Neuronal stem cell (in vitro differentiated cells): ENCODE data around the gene VTA1.

Experiments
- DNase-seq: peaks from one replicate; pipeline ENCODE4 v3.0.0-alpha.2; 2013; ENCODE audit warnings: low spot score
- H2AFZ ChIP-seq: one replicate; pipeline ENCODE4 v1.6.1; 2013; ENCODE audit warnings: mild to moderate bottlenecking, low read length, inconsistent platforms
- H2AK5ac ChIP-seq: 2 replicates; pipeline ENCODE4 v1.6.1; 2013; ENCODE audit warnings: low read depth, mild to moderate bottlenecking, inconsistent platforms, low read length, moderate library complexity, mixed read lengths
- H2BK120ac ChIP-seq: 2 replicates; pipeline ENCODE4 v1.6.1; 2013; ENCODE audit warnings: low read depth, mild to moderate bottlenecking, inconsistent platforms, low read length, moderate library complexity, mixed read lengths
- H2BK12ac ChIP-seq: one replicate; pipeline ENCODE4 v1.6.1; 2013; ENCODE audit warnings: low read length, inconsistent platforms
- H2BK15ac ChIP-seq: 2 replicates; pipeline ENCODE4 v1.6.1; 2013; ENCODE audit warnings: mild to moderate bottlenecking, low read length, inconsistent platforms, mixed read lengths
- H2BK5ac ChIP-seq: one replicate; pipeline ENCODE4 v1.6.1; 2013; ENCODE audit warnings: inconsistent platforms, mild to moderate bottlenecking, low read length, moderate library complexity
- H3K14ac ChIP-seq: one replicate; pipeline ENCODE4 v1.6.1; 2013; ENCODE audit warnings: low read length, inconsistent platforms
- H3K18ac ChIP-seq: 2 replicates; pipeline ENCODE4 v1.6.1; 2013; ENCODE audit warnings: low read length, inconsistent platforms
- H3K23ac ChIP-seq: 2 replicates; pipeline ENCODE4 v1.6.1; 2013; ENCODE audit warnings: low read depth, mild to moderate bottlenecking, mixed read lengths, low read length, inconsistent platforms; ENCODE audit not compliant: poor library complexity
- H3K27ac ChIP-seq: replicated peaks from 3 replicates; pipeline ENCODE4 v1.5.1; 2013; ENCODE audit warnings: low read length, inconsistent platforms
- H3K27me3 ChIP-seq, 3 experiments: 2 replicates each; pipeline ENCODE4 v1.6.1; 2013; ENCODE audit warnings: low read length in 3 of 3, mild to moderate bottlenecking in 2 of 3, inconsistent platforms in 1 of 3, low read depth in 1 of 3, mixed read lengths in 1 of 3, moderate library complexity in 1 of 3; ENCODE audit not compliant: control insufficient read depth in 3 of 3, insufficient read depth in 3 of 3
- H3K36me3 ChIP-seq, 2 donors: replicated peaks in 1 of 2; 2 replicates each; pipeline ENCODE4 v1.6.1; 2013; ENCODE audit warnings: low read length in 2 of 2; ENCODE audit not compliant: control insufficient read depth in 2 of 2, insufficient read depth in 2 of 2
- H3K4ac ChIP-seq: 2 replicates; pipeline ENCODE4 v1.6.1; 2013; ENCODE audit warnings: inconsistent platforms, mild to moderate bottlenecking, low read length, moderate library complexity
- H3K4me1 ChIP-seq, 2 donors: 1 replicate in 1 of 2; 2 replicates in 1 of 2; pipeline ENCODE4 v1.6.1; 2013; ENCODE audit warnings: low read length in 2 of 2, low read depth in 1 of 2; ENCODE audit not compliant: control insufficient read depth in 2 of 2, insufficient read depth in 1 of 2
- H3K4me2 ChIP-seq: one replicate; pipeline ENCODE4 v1.6.1; 2013; ENCODE audit warnings: mild to moderate bottlenecking, low read length, inconsistent platforms; ENCODE audit not compliant: insufficient read depth, poor library complexity, severe bottlenecking
- H3K4me3 ChIP-seq, 2 donors: 2 replicates each; pipeline ENCODE4 v1.5.1; 2013; ENCODE audit warnings: low read length in 2 of 2, mild to moderate bottlenecking in 2 of 2, inconsistent platforms in 1 of 2, moderate library complexity in 1 of 2
- H3K79me1 ChIP-seq: one replicate; pipeline ENCODE4 v1.6.1; 2013; ENCODE audit warnings: low read depth, mild to moderate bottlenecking, inconsistent platforms, low read length, moderate library complexity
- H3K9ac ChIP-seq: one replicate; pipeline ENCODE4 v1.6.1; 2013; ENCODE audit warnings: mild to moderate bottlenecking, low read depth, low read length, inconsistent platforms; ENCODE audit not compliant: poor library complexity
- H3K9me3 ChIP-seq, 2 donors: replicated peaks in 1 of 2; 2 replicates each; pipeline versions ENCODE3 to v1.6.1; 2013; ENCODE audit warnings: low read length in 2 of 2, mild to moderate bottlenecking in 2 of 2, inconsistent platforms in 1 of 2, low read depth in 1 of 2, mixed read lengths in 1 of 2, moderate library complexity in 1 of 2; ENCODE audit not compliant: control insufficient read depth in 2 of 2, insufficient read depth in 1 of 2
- H4K8ac ChIP-seq: one replicate; pipeline ENCODE4 v1.6.1; 2013; ENCODE audit warnings: low read depth, mild to moderate bottlenecking, inconsistent platforms, low read length, moderate library complexity
- H4K91ac ChIP-seq: one replicate; pipeline ENCODE4 v1.6.1; 2013; ENCODE audit warnings: low read length, low read depth, mild to moderate bottlenecking, inconsistent platforms; ENCODE audit not compliant: poor library complexity
- WGBS, 2 donors: extraction: QIAGEN DNeasy Blood & Tissue Kit; methylation state at CpG; one replicate each; pipeline ENCODE4 v1.1.7; 2013; ENCODE audit warnings: missing lambda C conversion rate in 2 of 2, mixed read lengths in 1 of 2; ENCODE audit not compliant: insufficient read length in 2 of 2, insufficient replicate concordance in 1 of 2; ENCODE audit errors: extremely low coverage in 2 of 2; 5-methylcytosine and 5-hydroxymethylcytosine counted together

The VTA1 gene

GRCh38 chr6:142236691-142237090, 89.6 kb downstream of the VTA1 start:
- Histone ChIP-seq H2BK120ac (no peak overlapping the region), H2BK15ac (no peak overlapping the region), H3K9me3 (no peaks in the 10 kb centered on the region), H3K36me3 (no peaks in the 10 kb centered on the region), H3K4me1 (no peaks in the 10 kb centered on the region), H2BK12ac (no peak overlapping the region), H3K23ac (no peak overlapping the region), H3K14ac (no peak overlapping the region), H3K27ac (no peak overlapping the region), H3K4ac (no peak overlapping the region), H2AK5ac (no peak overlapping the region), H4K8ac (no peak overlapping the region), H3K4me2 (no peak overlapping the region), H2BK5ac (no peak overlapping the region), H3K4me3 (no peak overlapping the region), H3K9ac (no peak overlapping the region), H3K18ac (no peak overlapping the region), H4K91ac (no peak overlapping the region), H3K79me1 (no peaks in the 10 kb centered on the region), H3K27me3 (no peaks in the 10 kb centered on the region), H2AFZ (peak overlapping the region; percentile 18)
- no CpG with 5 or more reads among the region's 4 CpGs for WGBS, 2 donors
- no peak for DNase-seq

- Histone ChIP-seq H3K9me3 (no peaks in the 10 kb centered on the region), H2BK15ac (no peak overlapping the region), H4K91ac (no peak overlapping the region), H2AK5ac (no peak overlapping the region), H3K18ac (no peak overlapping the region), H3K14ac (no peak overlapping the region), H3K79me1 (no peaks in the 10 kb centered on the region), H3K27me3 (no peaks in the 10 kb centered on the region), H3K4ac (no peak overlapping the region), H2BK12ac (no peak overlapping the region), H2BK120ac (no peak overlapping the region), H3K36me3 (no peaks in the 10 kb centered on the region), H3K23ac (no peak overlapping the region), H3K4me1 (no peaks in the 10 kb centered on the region), H2AFZ (no peak overlapping the region), H4K8ac (no peak overlapping the region), H3K4me3 (no peak overlapping the region), H3K27ac (no peak overlapping the region), H2BK5ac (no peak overlapping the region), H3K9ac (no peak overlapping the region), H3K4me2 (no peak overlapping the region)
- no peak for DNase-seq
- no CpG with 5 or more reads among the region's 3 CpGs for WGBS, 2 donors
Measured at GRCh38 chr6:142238881-142239280, 91.8 kb downstream of the VTA1 start.

- no peak overlapping the region for H3K4ac ChIP-seq
- no peak overlapping the region for H2BK120ac ChIP-seq
- no peak overlapping the region for H3K9ac ChIP-seq
- H3K4me1 ChIP-seq, result no peaks in the 10 kb centered on the region
- no peak overlapping the region for H3K4me3 ChIP-seq
- no peak overlapping the region for H3K4me2 ChIP-seq
- H3K9me3 ChIP-seq, result no peaks in the 10 kb centered on the region
- no peak overlapping the region for H3K14ac ChIP-seq
- H3K27me3 ChIP-seq, result no peaks in the 10 kb centered on the region
- H3K27ac ChIP-seq, result no peak overlapping the region
- H2AFZ ChIP-seq, result no peak overlapping the region
- H3K36me3 ChIP-seq, result no peaks in the 10 kb centered on the region
- WGBS, 2 donors, result no CpG with 5 or more reads among the region's 4 CpGs
- H3K18ac ChIP-seq, result no peak overlapping the region
- no peak overlapping the region for H2BK5ac ChIP-seq
- no peak overlapping the region for H4K8ac ChIP-seq
- no peaks in the 10 kb centered on the region for H3K79me1 ChIP-seq
- H2BK15ac ChIP-seq, result no peak overlapping the region
- H4K91ac ChIP-seq, result no peak overlapping the region
- H2AK5ac ChIP-seq, result no peak overlapping the region
- no peak overlapping the region for H3K23ac ChIP-seq
- no peak for DNase-seq
- H2BK12ac ChIP-seq, result no peak overlapping the region
Measured at GRCh38 chr6:142240179-142240578, 93.1 kb downstream of the VTA1 start.

GRCh38 chr6:142241061-142241460, 94.0 kb downstream of the VTA1 start:
- Histone ChIP-seq H3K27ac (no peak overlapping the region), H3K79me1 (no peaks in the 10 kb centered on the region), H2BK5ac (no peak overlapping the region), H3K27me3 (no peaks in the 10 kb centered on the region), H2BK15ac (no peak overlapping the region), H3K9ac (no peak overlapping the region), H3K18ac (no peak overlapping the region), H4K8ac (no peak overlapping the region), H3K4me2 (no peak overlapping the region), H4K91ac (no peak overlapping the region), H3K4me1 (no peaks in the 10 kb centered on the region), H3K36me3 (no peaks in the 10 kb centered on the region), H2BK120ac (no peak overlapping the region), H3K4me3 (no peak overlapping the region), H3K4ac (no peak overlapping the region), H2AK5ac (no peak overlapping the region), H2AFZ (no peak overlapping the region), H3K23ac (no peak overlapping the region), H3K9me3 (no peaks in the 10 kb centered on the region), H2BK12ac (no peak overlapping the region), H3K14ac (no peak overlapping the region)
- DNase-seq, result no peak
